HG03095 (cell line): ENCODE results near the gene FSCN2.

Experiments
- ATAC-seq: cut with Tn5 transposase; IDR thresholded peaks from one replicate; pipeline ENCODE4 v1.9.1; 2021; ENCODE audit warnings: moderate library complexity; ENCODE audit not compliant: unreplicated experiment

Gene FSCN2

DNA sequence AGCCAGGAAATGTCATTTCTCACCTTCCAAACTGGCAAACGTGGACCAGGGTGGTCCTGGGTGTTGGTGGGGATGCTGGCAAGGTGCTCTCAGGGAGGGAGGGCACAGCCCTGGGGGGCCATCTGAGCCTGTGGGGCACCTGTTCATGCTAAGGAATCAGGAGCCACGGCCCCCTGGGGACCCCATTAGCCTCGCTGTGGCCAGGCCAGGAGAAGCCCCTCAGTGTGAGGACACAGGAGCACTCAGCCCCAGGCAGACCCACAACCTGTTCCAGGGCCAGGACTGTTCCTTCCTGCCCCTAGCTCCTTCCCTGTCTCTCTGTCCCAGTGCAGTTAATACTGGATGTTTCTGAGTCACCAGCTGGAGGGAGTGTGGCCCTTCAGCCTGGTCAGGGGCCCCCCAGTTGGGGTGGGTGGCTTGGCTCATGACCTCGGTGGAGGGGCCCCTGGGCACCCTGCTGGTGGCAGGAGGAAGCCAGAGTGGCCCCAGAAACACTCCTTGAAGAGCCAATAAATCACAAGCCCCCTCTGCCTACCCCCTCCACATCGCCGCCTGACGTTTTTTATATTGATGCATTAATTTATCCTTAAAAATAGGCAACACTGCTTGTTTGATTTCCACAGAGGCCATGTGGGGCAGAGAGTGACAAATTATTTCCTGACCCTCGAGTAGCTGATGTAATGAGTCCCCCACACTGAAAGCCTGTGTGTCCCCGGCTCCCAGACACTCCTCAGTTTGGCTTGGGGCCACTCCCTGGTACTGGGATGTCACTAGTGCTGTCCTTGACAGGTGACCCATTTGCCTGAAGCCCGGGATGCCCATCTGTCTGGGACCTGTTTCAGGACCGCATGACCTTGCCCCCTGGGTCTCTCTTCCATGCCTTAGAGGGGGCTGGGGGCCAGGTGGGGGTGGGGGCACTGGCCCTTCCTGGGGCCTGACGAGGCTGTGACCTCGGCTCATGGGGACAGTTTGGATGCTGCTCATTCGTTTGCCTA, 37.9 kb upstream of the FSCN2 start:
- ATAC-seq: no peak

DNA sequence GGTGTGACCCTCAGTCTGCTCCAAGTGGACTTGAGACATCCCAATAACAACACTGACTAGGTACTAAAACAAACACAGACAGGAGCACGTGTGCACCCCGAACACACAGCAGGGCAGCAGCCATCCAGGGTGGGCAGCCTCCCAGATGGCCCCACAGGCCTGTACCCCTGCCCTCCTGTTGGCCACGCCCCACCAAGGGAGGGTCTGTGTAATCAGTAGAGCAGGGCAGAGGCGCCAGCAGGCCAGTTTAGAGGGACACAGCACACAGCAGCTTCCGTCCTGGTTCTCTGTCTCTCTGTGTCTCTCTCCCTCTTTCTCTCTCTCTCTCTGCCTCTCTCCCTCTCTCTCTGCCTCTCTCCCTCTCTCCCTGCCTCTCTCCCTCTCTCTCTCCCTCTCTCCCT, 37.0 kb upstream of the FSCN2 start:
- no peak for ATAC-seq

DNA sequence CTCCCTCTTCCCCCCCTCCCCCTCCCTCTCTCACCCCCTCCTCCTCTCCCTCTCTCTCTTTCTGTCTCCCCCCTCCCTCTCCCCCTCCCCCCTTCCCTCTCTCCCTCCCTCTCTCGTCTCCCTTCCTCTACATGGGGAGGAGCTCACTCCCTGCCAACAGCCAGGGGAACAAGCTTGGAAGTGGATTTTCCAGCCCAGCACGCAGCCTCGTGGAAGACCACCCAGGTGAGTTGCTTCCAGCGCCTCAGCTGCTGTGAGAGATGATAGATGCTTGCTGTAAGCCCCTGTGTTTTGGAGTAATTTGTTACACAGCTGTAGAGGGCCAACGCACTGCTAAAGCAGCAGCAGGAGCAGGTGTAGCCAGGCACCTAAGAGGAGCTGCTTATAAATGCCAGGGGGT, 36.4 kb upstream of the FSCN2 start:
- ATAC-seq: no peak

DNA sequence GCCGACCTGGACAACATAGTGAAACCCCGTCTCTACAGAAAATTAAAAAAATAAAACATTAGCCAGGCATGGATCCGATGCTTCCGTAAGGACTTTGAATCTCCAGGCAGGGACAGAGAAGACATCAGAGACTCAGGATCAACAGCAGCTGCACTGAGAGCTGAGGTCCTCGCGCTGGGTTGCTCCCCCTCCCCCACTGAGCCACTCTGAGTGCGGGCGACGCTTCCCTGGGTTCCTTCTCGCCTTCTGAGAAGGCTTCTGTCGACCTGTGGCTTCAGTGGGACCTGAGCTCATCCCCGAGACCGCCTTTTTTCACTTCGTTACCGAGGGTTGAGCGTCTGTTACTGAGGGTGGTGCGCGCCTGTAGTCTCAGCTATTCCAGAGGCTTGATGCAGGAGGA, 36.0 kb upstream of the FSCN2 start:
- no peak for ATAC-seq

DNA sequence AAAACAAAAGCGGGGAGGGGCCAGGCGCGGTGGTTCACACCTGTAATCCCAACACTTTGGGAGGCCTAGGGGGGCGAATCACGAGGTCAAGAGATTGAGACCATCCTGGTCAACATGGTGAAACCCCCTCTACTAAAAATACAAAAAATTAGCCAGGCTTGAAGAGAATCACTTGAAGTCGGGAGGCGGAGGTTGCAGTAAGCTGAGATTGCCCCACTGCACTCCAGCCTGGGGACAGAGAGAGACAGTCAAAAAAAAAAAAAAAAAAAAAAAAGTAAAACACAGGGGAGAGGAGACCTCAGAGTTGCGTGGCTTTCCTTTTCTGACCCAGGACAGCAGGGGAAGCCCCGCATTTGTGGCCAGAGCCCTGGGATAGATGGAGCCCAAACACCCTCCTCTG, 35.5 kb upstream of the FSCN2 start:
- ATAC-seq: no peak

DNA sequence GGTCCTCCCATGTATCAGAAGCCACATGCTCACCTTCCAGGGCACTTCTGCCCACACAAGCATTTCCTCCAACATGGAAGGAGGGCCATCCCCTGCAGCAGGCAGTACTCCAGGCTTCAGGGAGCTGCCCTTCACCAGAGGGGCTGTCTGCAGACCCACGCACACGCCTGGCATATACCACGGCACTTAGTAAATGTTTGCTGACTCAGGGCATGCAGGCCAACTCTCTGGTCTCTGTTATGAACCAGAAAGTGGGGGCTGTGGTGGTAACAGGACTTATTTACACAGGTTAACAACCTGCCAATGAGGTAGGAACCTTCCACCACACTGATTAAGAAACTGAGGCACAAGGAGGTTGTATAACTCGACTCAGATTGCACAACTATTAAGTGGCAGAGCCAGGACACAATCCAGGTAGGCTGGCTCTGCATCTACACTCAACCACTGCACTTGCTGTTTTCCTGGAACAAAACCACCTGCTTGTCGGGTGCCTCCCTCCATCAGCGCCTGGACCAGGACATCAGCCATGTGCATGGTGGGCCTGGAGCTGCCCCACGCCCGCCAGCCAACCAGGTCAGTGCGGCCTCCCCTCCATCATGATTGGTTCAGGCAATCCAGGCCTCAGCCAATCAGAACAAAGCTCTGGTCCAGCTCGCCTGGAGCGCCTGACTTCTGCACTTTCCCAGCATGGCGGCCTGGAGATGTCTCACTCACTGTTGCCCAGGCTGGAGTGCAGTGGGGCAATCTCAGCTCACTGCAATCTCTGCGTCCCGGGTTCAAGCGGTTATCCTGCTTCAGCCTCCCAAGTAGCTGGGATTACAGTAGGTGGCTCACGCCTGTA, 34.8 kb upstream of the FSCN2 start:
- ATAC-seq: no peak

DNA sequence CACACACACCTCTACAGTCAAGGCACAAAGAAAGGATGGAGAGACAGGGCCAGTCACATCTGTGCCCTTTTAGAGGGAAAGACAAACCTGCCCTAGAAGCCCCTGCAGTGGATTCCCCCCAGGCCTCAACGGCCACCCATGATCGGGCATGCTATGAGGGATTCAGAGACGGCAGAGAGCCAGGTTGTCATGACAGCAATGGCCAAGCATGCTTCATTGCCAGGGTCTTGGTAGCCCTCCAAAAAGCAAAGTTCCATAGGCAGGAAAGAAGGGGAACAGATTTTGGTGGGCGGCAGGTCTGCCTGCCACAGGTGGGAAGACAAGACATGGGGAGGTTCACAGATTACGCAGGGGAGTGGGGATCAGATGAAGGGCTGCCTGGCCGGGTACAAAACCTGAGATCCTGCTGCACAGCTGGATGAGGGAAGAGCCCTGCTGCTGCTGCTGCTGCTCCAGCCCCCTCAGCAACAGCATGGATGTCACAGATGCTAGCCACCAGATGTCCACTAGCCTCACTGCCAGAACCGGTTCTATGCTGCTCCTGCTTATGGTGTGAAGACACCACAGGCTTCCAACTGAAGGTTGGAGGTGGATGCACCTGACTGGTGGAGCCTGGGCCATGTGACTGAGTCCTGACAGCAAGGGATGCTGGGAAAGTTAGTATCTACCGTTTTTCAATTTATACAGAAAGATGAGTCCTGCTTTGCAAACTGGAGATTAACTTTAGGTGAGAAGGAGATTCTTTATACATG, 33.4 kb upstream of the FSCN2 start:
- no peak for ATAC-seq

DNA sequence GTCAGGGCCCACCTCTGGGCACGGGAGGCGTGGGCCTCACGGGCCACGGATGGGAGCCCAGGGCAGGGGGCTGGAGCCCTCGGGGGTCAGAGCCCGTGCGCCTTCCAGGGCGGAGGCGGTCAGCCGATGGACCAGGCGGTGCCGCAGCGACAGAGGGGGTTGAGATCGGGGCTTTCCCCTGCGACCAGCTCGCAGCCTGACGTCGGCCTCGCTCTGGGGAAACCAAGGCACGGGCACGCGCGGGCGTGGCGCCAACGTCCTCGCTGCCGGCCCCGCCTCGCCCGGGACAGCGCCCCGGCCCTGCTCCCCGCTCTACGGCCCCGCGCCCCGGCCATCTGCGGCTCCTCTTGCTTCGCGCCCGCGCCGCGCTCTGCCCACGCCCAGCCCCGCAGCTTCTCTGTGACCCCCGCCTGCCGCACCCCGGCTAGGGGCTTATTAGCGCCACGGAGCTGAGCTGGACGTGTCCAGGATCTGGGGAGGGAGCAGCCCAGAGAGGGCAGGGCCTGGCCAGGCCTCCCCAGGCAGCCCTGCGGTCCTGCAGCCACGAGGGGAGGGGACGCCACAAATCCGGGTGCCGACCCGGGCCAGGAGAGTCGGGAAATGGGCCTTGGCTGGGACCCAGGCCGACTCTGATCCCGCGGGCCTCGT, 29.1 kb upstream of the FSCN2 start:
- ATAC-seq: no peak

DNA sequence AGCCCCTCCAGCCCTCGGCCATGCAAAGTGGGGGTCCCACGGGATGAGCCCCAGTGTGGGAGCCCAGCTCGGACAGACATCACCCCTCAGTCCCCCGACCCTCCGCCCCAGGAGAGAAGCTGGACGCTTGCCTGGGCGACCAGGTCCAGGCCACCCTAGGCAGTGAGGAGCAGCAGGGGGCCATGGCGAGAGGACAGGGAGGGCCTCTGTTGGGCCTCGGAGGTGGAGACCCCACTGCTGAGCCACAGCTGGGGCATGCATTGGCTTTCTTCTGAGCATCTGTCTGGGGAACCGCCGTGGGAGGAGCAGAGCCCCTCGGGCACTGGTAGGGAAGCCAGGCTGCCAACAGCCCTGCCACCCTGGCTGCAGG, 28.6 kb upstream of the FSCN2 start:
- no peak for ATAC-seq

DNA sequence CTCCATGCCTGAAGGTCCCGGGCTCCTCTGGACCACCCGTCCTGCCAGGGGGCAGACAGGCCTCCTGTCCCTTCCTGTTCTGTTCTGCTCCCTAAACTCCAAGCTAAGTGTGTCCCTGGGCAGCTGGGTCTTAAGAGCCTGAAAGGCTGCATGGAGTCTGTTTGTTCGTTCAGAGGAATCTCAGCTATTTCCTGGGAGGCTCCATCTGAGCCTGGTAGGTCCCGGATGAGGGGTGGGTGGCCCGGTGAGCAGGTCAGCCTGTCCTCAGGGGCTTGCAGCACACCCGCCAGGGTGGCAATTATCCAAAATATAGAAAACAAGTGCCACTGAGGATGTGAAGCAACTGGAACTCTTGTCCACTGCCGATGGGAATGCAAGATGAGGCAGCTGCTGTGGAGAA, 28.1 kb upstream of the FSCN2 start:
- no peak for ATAC-seq

DNA sequence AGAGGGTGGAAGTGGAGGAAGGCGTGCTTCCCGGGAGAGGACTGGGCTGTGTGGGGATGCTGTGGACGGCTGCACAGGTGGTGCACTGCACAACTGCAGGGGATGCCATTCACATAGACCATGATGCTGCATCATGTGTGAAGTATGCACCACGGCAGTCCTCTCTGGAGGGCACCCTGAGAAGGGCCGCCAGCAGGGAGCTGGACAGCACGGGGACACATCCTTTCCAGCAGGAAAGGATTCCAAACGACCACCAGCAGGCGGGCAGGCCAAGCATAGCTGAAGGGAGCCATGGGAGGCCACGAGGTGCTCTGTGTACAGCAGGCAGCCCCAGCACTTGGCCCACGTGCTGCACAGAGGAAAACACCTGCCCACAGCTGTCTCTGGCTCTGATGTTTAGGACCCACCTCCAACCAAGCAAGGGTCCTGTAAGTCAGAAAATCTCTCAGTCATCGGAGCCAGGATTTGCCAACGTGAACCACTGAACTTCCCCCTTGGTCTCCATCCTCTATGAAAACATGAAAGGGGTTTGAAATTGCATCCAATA, 25.6 kb upstream of the FSCN2 start:
- no peak for ATAC-seq

DNA sequence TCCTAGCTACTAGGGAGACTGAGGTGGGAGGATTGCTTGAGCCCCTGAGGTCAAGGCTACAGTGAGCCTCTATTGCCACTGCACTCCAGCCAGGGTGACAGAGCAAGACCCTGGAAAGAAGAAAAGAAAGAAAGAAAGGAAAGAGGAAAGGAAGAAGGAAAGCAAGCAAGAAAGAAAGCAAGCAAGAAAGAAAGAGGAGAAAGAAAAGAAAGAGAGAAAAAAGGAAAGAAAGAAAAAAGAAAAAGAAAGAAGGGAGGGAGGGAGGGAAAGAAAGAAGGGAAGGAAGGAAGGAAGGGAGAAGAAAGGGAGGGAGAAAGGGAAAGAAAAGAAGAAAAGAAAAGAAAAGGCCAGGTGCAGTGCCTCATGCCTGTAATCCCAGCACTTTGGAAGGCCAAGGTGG, 24.6 kb upstream of the FSCN2 start:
- no peak for ATAC-seq

DNA sequence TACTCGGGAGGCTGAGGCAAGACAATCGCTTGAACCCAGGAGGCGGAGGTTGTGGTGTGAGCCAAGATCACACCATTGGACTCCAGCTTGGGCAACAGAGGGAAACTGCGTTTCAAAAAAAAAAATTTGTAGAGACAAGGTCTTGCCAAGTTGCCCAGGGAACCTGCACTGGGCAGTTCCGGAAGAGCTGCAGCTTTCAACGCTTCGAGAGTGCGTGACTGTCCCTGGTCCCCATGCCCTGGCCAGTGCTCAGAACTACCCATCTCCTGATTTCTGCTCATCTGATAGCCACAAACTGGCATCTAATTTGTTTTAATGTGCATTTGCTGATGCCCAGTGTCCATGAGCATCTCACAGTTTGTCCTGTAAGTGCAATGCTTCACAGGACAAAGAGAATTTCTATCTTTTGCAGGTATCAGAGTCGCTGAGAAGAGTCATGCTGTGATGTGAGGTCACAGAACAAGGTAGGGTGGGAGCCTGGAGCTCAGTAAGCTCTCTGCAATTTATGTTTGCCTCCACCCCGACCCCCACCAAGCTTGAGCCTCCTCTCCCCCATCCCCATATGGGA, 19.5 kb upstream of the FSCN2 start:
- no peak for ATAC-seq

DNA sequence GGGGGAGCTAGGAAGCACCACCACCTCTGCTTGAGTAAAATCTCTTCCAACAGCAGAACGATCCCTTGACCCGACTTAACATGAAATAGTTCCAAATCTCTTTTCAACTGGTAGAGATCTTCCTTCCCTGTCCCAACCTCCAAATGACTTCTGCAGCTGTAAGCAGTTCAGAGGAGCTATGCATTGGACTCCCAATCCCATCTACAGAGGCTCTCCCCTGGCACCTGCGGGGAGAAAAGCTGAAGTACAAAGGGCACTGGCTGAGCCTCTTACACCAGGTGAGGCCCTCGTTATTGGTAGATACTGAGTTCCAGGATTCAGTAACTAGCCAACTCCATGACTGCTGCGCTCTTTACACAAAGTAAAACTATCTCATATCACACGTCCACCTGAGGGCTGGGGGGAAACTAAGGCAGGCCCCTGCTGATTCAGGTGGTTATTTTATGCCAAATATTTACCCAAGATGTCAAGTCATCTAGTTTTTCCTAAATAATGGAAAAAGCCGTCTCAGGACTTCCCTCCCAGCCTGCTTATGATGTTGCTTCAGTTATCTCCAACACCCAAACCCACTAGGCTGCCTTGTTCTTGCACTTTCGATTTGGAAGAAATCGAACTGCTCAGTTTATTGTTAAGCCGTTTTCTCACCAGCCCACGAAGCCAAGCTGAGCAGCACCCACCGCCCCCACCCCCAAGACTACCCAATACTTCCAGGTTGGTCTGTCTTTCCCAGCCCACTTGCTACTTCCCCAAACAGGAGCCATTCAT, 18.8 kb upstream of the FSCN2 start:
- ATAC-seq: no peak

DNA sequence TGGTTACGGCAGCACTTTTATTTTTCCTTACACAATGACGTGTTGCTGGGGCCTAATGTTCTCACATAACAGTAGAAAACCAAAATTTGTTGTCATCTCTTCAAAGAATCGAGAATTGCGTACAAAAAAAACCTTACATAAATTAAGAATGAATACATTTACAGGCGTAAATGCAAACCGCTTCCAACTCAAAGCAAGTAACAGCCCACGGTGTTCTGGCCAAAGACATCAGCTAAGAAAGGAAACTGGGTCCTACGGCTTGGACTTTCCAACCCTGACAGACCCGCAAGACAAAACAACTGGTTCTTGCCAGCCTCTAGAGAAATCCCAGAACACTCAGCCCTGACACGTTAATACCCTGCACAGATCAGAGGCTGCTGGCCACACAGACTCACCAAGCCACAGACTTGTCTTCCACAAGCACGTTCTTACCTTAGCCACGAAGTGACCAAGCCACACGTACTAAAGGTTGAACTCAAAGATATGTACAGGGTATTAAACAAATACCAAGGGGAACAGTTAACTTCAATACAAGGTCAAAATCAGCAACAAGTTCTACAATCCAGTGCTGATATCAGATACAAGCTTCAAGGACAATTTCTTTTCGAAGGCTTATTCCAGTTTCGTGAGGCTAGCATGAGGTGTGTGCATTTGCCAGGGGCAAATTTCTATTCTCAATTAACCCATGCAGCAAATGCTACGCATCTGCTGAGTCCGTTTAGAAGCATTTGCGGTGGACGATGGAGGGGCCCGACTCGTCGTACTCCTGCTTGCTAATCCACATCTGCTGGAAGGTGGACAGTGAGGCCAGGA, 18.0 kb upstream of the FSCN2 start:
- no peak for ATAC-seq

DNA sequence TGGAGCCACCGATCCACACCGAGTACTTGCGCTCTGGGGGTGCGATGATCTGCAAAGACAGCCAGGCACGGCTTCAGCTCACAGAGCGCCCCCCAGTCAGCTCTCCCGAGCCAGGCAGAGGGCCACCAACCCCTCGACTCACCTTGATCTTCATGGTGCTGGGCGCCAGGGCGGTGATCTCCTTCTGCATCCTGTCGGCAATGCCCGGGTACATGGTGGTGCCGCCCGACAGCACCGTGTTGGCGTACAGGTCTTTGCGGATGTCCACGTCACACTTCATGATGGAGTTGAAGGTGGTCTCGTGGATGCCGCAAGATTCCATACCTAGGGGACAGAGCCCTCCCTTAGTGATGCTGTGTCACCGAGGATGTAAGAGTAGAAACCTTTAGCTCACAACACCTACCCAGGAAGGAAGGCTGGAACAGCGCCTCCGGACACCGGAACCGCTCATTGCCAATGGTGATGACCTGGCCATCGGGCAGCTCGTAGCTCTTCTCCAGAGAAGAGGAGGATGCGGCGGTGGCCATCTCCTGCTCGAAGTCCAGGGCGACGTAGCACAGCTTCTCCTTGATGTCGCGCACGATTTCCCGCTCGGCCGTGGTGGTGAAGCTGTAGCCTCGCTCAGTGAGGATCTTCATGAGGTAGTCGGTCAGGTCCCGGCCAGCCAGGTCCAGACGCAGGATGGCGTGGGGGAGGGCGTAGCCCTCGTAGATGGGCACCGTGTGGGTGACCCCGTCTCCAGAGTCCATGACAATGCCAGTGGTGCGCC, 17.2 kb upstream of the FSCN2 start:
- no peak for ATAC-seq

DNA sequence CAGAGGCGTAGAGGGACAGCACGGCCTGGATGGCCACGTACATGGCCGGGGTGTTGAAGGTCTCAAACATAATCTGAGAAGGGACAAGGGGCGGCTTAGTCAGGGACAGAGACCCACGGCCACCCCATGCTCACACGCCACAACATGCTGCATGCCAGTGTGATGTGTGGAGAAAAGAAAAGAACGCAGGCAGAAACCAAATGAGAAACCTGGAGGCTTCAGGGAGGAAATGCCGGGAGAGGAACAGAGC, 16.7 kb upstream of the FSCN2 start:
- no peak for ATAC-seq
